HepG2 (cell line): ENCODE measurements around the gene BBS4. TPM values are rescaled to one million over a fixed set of nuclear protein-coding genes. Genes with fewer than 3 reads are reported as not detected.

Source experiments
- ATAC-seq: fragments of 200-7000 bp; cut with Tn5 transposase; 3 replicates; pipeline ENCODE4 v1.9.1; 2020; ENCODE audit warnings: mild to moderate bottlenecking, moderate library complexity
- BruUV-seq: library from RNA; stranded (reverse); fragments of 400-500 nt; replicated peaks from 2 replicates; lab custom pipeline; 2021; lab: Mats Ljungman, UMichigan
- CTCF ChIA-PET: fragments of 300-600 bp; formaldehyde crosslinking; extraction: SDS; loops from one replicate; lab custom pipeline; 2021; ENCODE audit warnings: low total read pairs, inconsistent platforms, low intra/inter-chr PET ratio; lab: Yijun Ruan, JAX
- POLR2A ChIA-PET: fragments of 350-600 bp; sonication (Branson Sonifier 250); formaldehyde crosslinking; loops from one replicate; lab custom pipeline; 2020; ENCODE audit warnings: antibody characterized with exemption, inconsistent platforms; lab: Yijun Ruan, JAX
- DNase-seq: peaks from one replicate; pipeline ENCODE4 v3.0.0-alpha.2; 2015; ENCODE audit warnings: low spot score
- FAIRE-seq: peaks from 3 replicates; lab custom pipeline; 2011; peaks lifted over from hg19 to GRCh38; lab: Jason Lieb, UNC
- H2AFZ ChIP-seq: one replicate; pipeline ENCODE4 v1.6.1; 2011; ENCODE audit warnings: low read length, inconsistent platforms
- H3K27ac ChIP-seq: fragments of 300-600 bp; 3 replicates; pipeline ENCODE4 v1.8.0; 2011; ENCODE audit warnings: mixed run types, mild to moderate bottlenecking, mixed read lengths, low read length, inconsistent platforms; ENCODE audit not compliant: insufficient read depth; ENCODE audit errors: extremely low read length
- H3K27me3 ChIP-seq, 2 experiments: fragments of 200-600 bp in 1 of 2; 2 replicates in 1 of 2; 3 replicates in 1 of 2; pipeline versions ENCODE4 v1.6.0 to v1.8.0; 2011; ENCODE audit warnings: low read length in 2 of 2, mild to moderate bottlenecking in 2 of 2, moderate library complexity in 2 of 2, inconsistent platforms in 1 of 2; ENCODE audit not compliant: insufficient read depth in 2 of 2, control insufficient read depth in 1 of 2
- H3K36me3 ChIP-seq, 2 experiments: fragments of 200-600 bp in 1 of 2; replicated peaks in 1 of 2; 2 replicates in 1 of 2; 3 replicates in 1 of 2; pipeline versions ENCODE4 v1.5.1 to v1.8.0; 2011; ENCODE audit warnings: low read length in 2 of 2, inconsistent platforms in 1 of 2; ENCODE audit not compliant: insufficient read depth in 2 of 2, control insufficient read depth in 1 of 2
- H3K4me1 ChIP-seq: 2 replicates; pipeline ENCODE4 v1.5.1; 2012; ENCODE audit warnings: low read length, inconsistent platforms; ENCODE audit not compliant: insufficient read depth
- H3K4me2 ChIP-seq: 2 replicates; pipeline ENCODE4 v1.6.0; 2011; ENCODE audit warnings: low read depth, low read length, inconsistent platforms
- H3K4me3 ChIP-seq, 3 experiments: fragments of 200-600 bp in 1 of 3; sonication (generic), shearing (Covaris generic) in 1 of 3; replicated peaks in 1 of 3; 2 replicates each; pipeline ENCODE4 v1.5.1; 2011 to 2016; ENCODE audit warnings: low read length in 3 of 3, inconsistent platforms in 2 of 3, low read depth in 2 of 3, mild to moderate bottlenecking in 2 of 3, control low read depth in 1 of 3, mixed read lengths in 1 of 3; ENCODE audit not compliant: insufficient read depth in 1 of 3
- H3K79me2 ChIP-seq: one replicate; pipeline ENCODE4 v1.6.1; 2011; ENCODE audit warnings: low read length, inconsistent platforms; ENCODE audit not compliant: insufficient read depth
- H3K9ac ChIP-seq: 2 replicates; pipeline ENCODE4 v1.6.0; 2011; ENCODE audit warnings: mild to moderate bottlenecking, low read depth, low read length, inconsistent platforms; ENCODE audit not compliant: insufficient read depth
- H3K9me3 ChIP-seq: 2 replicates; pipeline ENCODE4 v1.5.1; 2012; ENCODE audit warnings: mild to moderate bottlenecking, low read length
- H4K20me1 ChIP-seq: 2 replicates; pipeline ENCODE4 v1.6.0; 2011; ENCODE audit warnings: inconsistent platforms, mild to moderate bottlenecking, low read length, moderate library complexity; ENCODE audit not compliant: insufficient read depth
- BCL6 ChIP-seq: IDR thresholded peaks from 2 replicates; pipeline ENCODE4 v1.6.1; 2016; ENCODE audit warnings: missing genetic modification reagents, missing compliant biosample characterization
- HHEX ChIP-seq: IDR thresholded peaks from 2 replicates; pipeline ENCODE4 v1.6.1; 2016; ENCODE audit warnings: control low read depth
- MTA3 ChIP-seq: sonication (generic); formaldehyde crosslinking; IDR thresholded peaks from 2 replicates; pipeline ENCODE4 v1.4.0; 2020; ENCODE audit warnings: missing genetic modification reagents
- NONO ChIP-seq, 2 experiments: fragments of 450-650 bp in 1 of 2; sonication (generic) in 1 of 2; formaldehyde crosslinking in 1 of 2; IDR thresholded peaks in 1 of 2; conservative IDR thresholded peaks in 1 of 2; 2 replicates each; pipeline versions ENCODE4 v1.6.1 to v1.8.0; 2017 to 2022; ENCODE audit warnings: mild to moderate bottlenecking in 1 of 2, missing genetic modification reagents in 1 of 2, moderate library complexity in 1 of 2
- TMF1 ChIP-seq: sonication (generic); formaldehyde crosslinking; IDR thresholded peaks from 2 replicates; pipeline ENCODE4 v1.8.1; 2022; ENCODE audit warnings: low read depth, missing genetic modification reagents
- WGBS: methylation state at CpG from one replicate; pipeline ENCODE4 v1.1.6; 2017; ENCODE audit warnings: low lambda C conversion rate; 5-methylcytosine and 5-hydroxymethylcytosine counted together
- in situ Hi-C: cut with HindIII; loops from 2 replicates; pipeline ENCODE4 v1.10.0; 2017; ENCODE audit warnings: low pct_unique_long_range_greater_than_20kb; ENCODE audit not compliant: extremely low pct_ligation_motif_present
- intact Hi-C: fragments of 100-400 bp; cut with micrococcal nuclease; formaldehyde crosslinking; loops from one replicate; pipeline ENCODE4 v1.10.0; 2022; ENCODE audit not compliant: unreplicated experiment
- polyA plus RNA-seq, 8 experiments: library from polyadenylated mRNA; depleted of rRNA in 3 of 8; stranded (reverse) in 7 of 8; unstranded in 1 of 8; fragments of >200 nt; fragmentation: Illumina TruSeq in 4 of 8; extraction: Trizol in 4 of 8; gene quantifications; 2 replicates each; pipeline versions ENCODE4 v1.2.1 to v1.2.3, GENCODE V29; 2011 to 2016; ENCODE audit warnings: low read depth in 4 of 8, missing spikeins in 1 of 8, mixed read lengths in 1 of 8; ENCODE audit not compliant: insufficient read depth in 1 of 8
- total RNA-seq, 5 experiments: library from RNA; depleted of rRNA; stranded (reverse); fragments of >200 nt; fragmentation: Illumina TruSeq; extraction: Trizol; gene quantifications; 2 replicates each; pipeline ENCODE4 v1.2.3, GENCODE V29; 2016; ENCODE audit warnings: low read depth in 1 of 5
- TF ChIP-seq, protein P1 (sequence below): sonication (generic); formaldehyde crosslinking; IDR thresholded peaks from 2 replicates; pipeline ENCODE4 v1.5.0; 2020; ENCODE audit warnings: missing genetic modification reagents
- TF ChIP-seq, protein P2 (sequence below): sonication (generic); formaldehyde crosslinking; IDR thresholded peaks from 2 replicates; pipeline ENCODE4 v1.4.0; 2020; ENCODE audit warnings: missing genetic modification reagents; ENCODE audit errors: not compliant biosample characterization

Gene BBS4
- total and polyA plus RNA-seq, 2 of the 13 experiments (the other 11 are each of a cell fraction or from before 2014, with no cell fraction given): 16.0 to 21.3 TPM

DNA sequence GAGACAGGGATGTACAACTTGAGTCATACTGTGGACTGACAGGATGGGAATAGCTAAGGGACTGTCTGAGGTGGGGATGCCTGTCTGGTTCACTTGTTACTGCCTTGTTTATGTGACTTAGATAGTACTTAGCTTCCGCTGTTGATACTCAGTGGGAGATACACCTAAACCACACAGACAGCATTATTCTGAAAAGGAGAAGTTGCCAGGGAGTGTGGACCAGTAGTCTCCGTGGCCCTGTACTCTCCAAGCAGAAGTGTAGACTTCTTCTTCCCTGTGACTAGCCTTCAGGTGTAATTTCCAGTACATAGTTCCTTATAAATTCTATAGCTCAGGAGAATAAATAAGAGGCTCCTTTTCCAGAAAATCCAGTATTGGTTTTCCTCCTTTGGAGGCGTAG is 5.1 kb upstream of the BBS4 start (continued):
- TF ChIP-seq, protein P1, sequence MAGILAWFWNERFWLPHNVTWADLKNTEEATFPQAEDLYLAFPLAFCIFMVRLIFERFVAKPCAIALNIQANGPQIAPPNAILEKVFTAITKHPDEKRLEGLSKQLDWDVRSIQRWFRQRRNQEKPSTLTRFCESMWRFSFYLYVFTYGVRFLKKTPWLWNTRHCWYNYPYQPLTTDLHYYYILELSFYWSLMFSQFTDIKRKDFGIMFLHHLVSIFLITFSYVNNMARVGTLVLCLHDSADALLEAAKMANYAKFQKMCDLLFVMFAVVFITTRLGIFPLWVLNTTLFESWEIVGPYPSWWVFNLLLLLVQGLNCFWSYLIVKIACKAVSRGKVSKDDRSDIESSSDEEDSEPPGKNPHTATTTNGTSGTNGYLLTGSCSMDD (CRISPR knock-in tag): no peak
- TF ChIP-seq HHEX (CRISPR knock-in tag) (no peak), MTA3 (CRISPR knock-in tag) (no peak)

DNA sequence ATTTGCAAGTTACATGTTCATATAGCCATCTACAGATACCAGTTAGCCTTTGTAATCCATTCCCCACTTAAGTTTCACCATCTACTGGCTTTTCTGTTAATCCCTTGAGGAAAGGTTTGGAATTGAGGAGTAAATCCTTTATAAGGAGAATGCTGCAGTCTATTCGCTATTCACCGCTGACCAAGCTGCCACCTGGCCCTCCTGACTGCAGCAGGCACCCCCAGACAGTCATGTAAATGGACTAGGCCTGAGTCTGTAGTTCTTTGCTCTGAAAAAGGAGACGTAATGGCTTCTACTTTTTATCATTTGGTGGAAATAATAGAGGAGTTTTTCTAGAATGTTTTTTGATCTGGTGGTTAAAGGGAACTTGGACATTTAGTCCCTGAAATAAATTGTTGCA is 3.2 kb upstream of the BBS4 start:
- WGBS: 63% methylated on average over 3 of the region's 3 CpGs
- no peaks in the 10 kb centered on the region for H3K79me2 ChIP-seq
- peaks cover 11% of the 10 kb centered on the region; the same call in 1 of the 2 replicates for H3K4me1 ChIP-seq
- DNase-seq (no peak), FAIRE-seq (no peak), ATAC-seq (no peak)
- no peaks in the 10 kb centered on the region for H3K36me3 ChIP-seq
- H3K4me2 ChIP-seq: no peak overlapping the region
- ChIA-PET POLR2A (no interaction called here), CTCF (no interaction called here)
- no peaks in the 10 kb centered on the region for H3K9me3 ChIP-seq
- in situ Hi-C loops: loop anchor here (10.0 kb wide), 1 partner anchor 78 kb away; no protein-coding TSS in a partner anchor
- no TSS peak for BruUV-seq
- no peak overlapping the region for H3K27ac ChIP-seq
- no peak overlapping the region for H2AFZ ChIP-seq
- no peaks in the 10 kb centered on the region for H4K20me1 ChIP-seq
- TF ChIP-seq BCL6 (CRISPR knock-in tag): no peak
- TF ChIP-seq, protein P2, sequence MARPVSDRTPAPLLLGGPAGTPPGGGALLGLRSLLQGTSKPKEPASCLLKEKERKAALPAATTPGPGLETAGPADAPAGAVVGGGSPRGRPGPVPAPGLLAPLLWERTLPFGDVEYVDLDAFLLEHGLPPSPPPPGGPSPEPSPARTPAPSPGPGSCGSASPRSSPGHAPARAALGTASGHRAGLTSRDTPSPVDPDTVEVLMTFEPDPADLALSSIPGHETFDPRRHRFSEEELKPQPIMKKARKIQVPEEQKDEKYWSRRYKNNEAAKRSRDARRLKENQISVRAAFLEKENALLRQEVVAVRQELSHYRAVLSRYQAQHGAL (CRISPR knock-in tag): no peak
- TF ChIP-seq TMF1 (CRISPR knock-in tag): no peak
- TF ChIP-seq NONO (IDR thresholded peaks at IDR 0.05): no peak
- no peak for TF ChIP-seq NONO (CRISPR knock-in tag; conservative IDR thresholded peaks at IDR 0.05)
- H3K27me3 ChIP-seq: peaks cover 0 to 4% of the 10 kb centered on the region in 2 experiments; a peak in 3 of 5 replicates
- intact Hi-C loops: no loop called here
- H3K9ac ChIP-seq: no peak overlapping the region
- H3K4me3 ChIP-seq: no peak overlapping the region
